ENCODE measurements around the gene CSF3R. TPM values are rescaled to one million over a fixed set of nuclear protein-coding genes. Genes with fewer than 3 reads are reported as not detected.

Gene CSF3R
- total and polyA plus RNA-seq, 9 of the 15 experiments (the other 6 are each of a cell fraction or from before 2014, with no cell fraction given): 0.21 to 0.86 (median 0.40) TPM; not detected in 1

- TF ChIP-seq CGGBP1 (CRISPR knock-in tag; IDR thresholded peaks at IDR 0.05): no peak
- no peak for TF ChIP-seq ZNF143 (CRISPR knock-in tag; IDR thresholded peaks at IDR 0.05)
- TF ChIP-seq PTRF (tag; IDR thresholded peaks at IDR 0.05): no peak
- TF ChIP-seq KLF16 (IDR thresholded peaks at IDR 0.05): 0 out of 2 replicates have a peak, but pooled peaks have one; percentile 4
- TF ChIP-seq ELK3 (CRISPR knock-in tag; IDR thresholded peaks at IDR 0.05): no peak
- TF ChIP-seq RNF2 (IDR thresholded peaks at IDR 0.05): no peak
Observed at GRCh38 chr1:36446746-36447145, 36.0 kb downstream of the CSF3R start (continued).

GRCh38 chr1:36446271-36446670, 36.4 kb downstream of the CSF3R start:
- peak overlapping the region; percentile 60 for H2AFZ ChIP-seq (ENCODE audit: low read depth, low read length)
- H3K36me3 ChIP-seq (ENCODE audit: control insufficient read depth, insufficient read depth, low read length): no peaks in the 10 kb centered on the region
- no peaks in the 10 kb centered on the region for H4K20me1 ChIP-seq (replicated peaks; ENCODE audit: control insufficient read depth, insufficient read depth, low read length)
- no peak overlapping the region for H3K4me3 ChIP-seq
- H3K9ac ChIP-seq (ENCODE audit: insufficient read depth in 1 of 2, low read depth in 2 of 2, low read length in 2 of 2): no peak overlapping the region
- H3K27ac ChIP-seq (ENCODE audit: extremely low read depth, low read depth, low read length): no peak overlapping the region
- H3K9me1 ChIP-seq (ENCODE audit: control insufficient read depth, insufficient read depth, low read length): no peaks in the 10 kb centered on the region
- FAIRE-seq: peak; percentile 88
- in situ Hi-C loops (cut with MboI): no loop called here
- peaks cover 14 to 19% of the 10 kb centered on the region in 2 experiments for H3K4me1 ChIP-seq (replicated peaks in 1 of 2; ENCODE audit: control insufficient read depth in 2 of 2, insufficient read depth in 2 of 2, low read length in 2 of 2)
- no peaks in the 10 kb centered on the region for H3K27me3 ChIP-seq (ENCODE audit: control insufficient read depth in 2 of 2, insufficient read depth in 2 of 2, low read length in 2 of 2)
- peak; percentile 91 for ATAC-seq
- BruUV-seq (replicated peaks): no TSS peak
- H3K4me2 ChIP-seq (ENCODE audit: insufficient read depth, low read length): no peak overlapping the region
- peak; percentile 57 to 83 (median 70) for DNase-seq (ENCODE audit: extremely low read depth in 1 of 4, low spot score in 3 of 4)
- POLR2A ChIA-PET: interaction anchor here (0.6 to 0.7 kb wide), 3 partner anchors 13 to 1421 kb away, joined by 3 read pairs; no protein-coding TSS in a partner anchor
- no peaks in the 10 kb centered on the region for H3K79me2 ChIP-seq (ENCODE audit: control insufficient read depth, insufficient read depth, low read length)
- intact Hi-C loops (cut with micrococcal nuclease): loop anchor here (2.0 to 10.0 kb wide), 2 partner anchors 65 to 99 kb away; no protein-coding TSS in a partner anchor
- CTCF ChIA-PET (ENCODE audit: low intra/inter-chr PET ratio): interaction anchor here (0.6 to 1.2 kb wide), 5 partner anchors 18 to 1238 kb away, joined by 3 to 4 read pairs (median 3); partner anchors contain the start of gene MRPS15
- 31% methylated on average over 8 of the region's 8 CpGs for WGBS (ENCODE audit: insufficient coverage, low coverage, missing lambda C conversion rate)
- no peaks in the 10 kb centered on the region for H3K9me3 ChIP-seq (replicated peaks; ENCODE audit: control insufficient read depth, insufficient read depth, low read depth, low read length)
- TF ChIP-seq SIX5 (IDR thresholded peaks at IDR 0.05; ENCODE audit: borderline replicate concordance in 1 of 2, insufficient read depth in 1 of 2, low read depth in 1 of 2, low read length in 2 of 2) (no peak), ZNF507 (tag; conservative IDR thresholded peaks at IDR 0.05) (no peak), MTA3 (IDR thresholded peaks at IDR 0.05; ENCODE audit: borderline replicate concordance) (peak; percentile 41; the same call in 1 of the 2 replicates), NRF1 (conservative IDR thresholded peaks at IDR 0.05 in 1 of 2, IDR thresholded peaks at IDR 0.05 in 1 of 2) (no peak), CCAR2 (IDR thresholded peaks at IDR 0.05; ENCODE audit: low read depth, low read length) (no peak), SMARCC2 (IDR thresholded peaks at IDR 0.05; ENCODE audit: low read depth) (no peak), CREM (IDR thresholded peaks at IDR 0.05; ENCODE audit: low read depth) (no peak), KAT7 (CRISPR knock-in tag; IDR thresholded peaks at IDR 0.05; ENCODE audit: borderline replicate concordance) (no peak), SMAD2 (IDR thresholded peaks at IDR 0.05; ENCODE audit: low read depth, low read length) (no peak), GATAD2B (IDR thresholded peaks at IDR 0.05; ENCODE audit: borderline replicate concordance) (peak; percentile 26; the same call in 1 of the 2 replicates), MAX (CRISPR knock-in tag; IDR thresholded peaks at IDR 0.05) (no peak), ZNF431 (CRISPR knock-in tag; IDR thresholded peaks at IDR 0.05) (no peak), GATAD2A (IDR thresholded peaks at IDR 0.05) (no peak), MYC (IDR thresholded peaks at IDR 0.05; ENCODE audit: low read depth, low read length) (0 out of 2 replicates have a peak, but pooled peaks have one; percentile 19), MYC (CRISPR knock-in tag; IDR thresholded peaks at IDR 0.05; ENCODE audit: borderline replicate concordance, low read depth) (no peak), ELF4 (CRISPR knock-in tag; IDR thresholded peaks at IDR 0.05) (no peak), TBL1XR1 (IDR thresholded peaks at IDR 0.05; ENCODE audit: low read length in 2 of 2) (no peak), PYGO2 (tag; IDR thresholded peaks at IDR 0.05) (no peak)

Data from K562 (cell line).